ENCODE data around the gene SORCS3.

DNA sequence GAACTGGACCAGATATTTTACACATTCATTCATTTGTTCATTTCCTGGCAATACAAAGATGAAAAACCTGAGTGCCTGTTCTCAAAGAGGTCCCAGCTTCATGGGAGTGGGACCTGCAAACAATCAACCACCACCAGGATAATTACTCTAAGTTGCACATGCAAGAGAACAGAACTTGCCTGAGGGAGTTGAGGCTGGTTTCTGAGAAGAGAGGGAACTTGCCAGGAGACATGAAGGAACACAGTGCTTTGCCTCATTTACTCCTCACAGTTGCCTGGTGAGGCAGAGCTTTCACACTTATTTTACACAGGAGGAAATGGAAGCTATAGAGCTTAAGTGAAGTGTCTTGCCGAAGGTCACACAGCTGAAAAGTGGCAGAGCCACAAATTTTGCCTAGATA is 170.1 kb downstream of the SORCS3 start:
- TF ChIP-seq, protein P1, sequence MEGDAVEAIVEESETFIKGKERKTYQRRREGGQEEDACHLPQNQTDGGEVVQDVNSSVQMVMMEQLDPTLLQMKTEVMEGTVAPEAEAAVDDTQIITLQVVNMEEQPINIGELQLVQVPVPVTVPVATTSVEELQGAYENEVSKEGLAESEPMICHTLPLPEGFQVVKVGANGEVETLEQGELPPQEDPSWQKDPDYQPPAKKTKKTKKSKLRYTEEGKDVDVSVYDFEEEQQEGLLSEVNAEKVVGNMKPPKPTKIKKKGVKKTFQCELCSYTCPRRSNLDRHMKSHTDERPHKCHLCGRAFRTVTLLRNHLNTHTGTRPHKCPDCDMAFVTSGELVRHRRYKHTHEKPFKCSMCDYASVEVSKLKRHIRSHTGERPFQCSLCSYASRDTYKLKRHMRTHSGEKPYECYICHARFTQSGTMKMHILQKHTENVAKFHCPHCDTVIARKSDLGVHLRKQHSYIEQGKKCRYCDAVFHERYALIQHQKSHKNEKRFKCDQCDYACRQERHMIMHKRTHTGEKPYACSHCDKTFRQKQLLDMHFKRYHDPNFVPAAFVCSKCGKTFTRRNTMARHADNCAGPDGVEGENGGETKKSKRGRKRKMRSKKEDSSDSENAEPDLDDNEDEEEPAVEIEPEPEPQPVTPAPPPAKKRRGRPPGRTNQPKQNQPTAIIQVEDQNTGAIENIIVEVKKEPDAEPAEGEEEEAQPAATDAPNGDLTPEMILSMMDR (conservative IDR thresholded peaks at IDR 0.05; ENCODE audit: low read depth, low read length) = no peak
- TF ChIP-seq POLR2A (IDR thresholded peaks at IDR 0.05; ENCODE audit: low read depth, low read length) (no peak), CEBPB (IDR thresholded peaks at IDR 0.05; ENCODE audit: low read depth, low read length) (no peak), MAZ (IDR thresholded peaks at IDR 0.05; ENCODE audit: borderline replicate concordance, low read depth, low read length) (no peak), RAD21 (IDR thresholded peaks at IDR 0.05; ENCODE audit: low read length) (no peak)

Measured in IMR-90 (cell line).